T-helper 2 cell (primary cell): Measurements from ENCODE around the gene SLC26A2.

Source experiments
- DNase-seq, 5 experiments: peaks; one replicate each; pipeline versions ENCODE4 v3.0.0 to v3.0.0-alpha.2; 2012 to 2022

The SLC26A2 gene

DNA sequence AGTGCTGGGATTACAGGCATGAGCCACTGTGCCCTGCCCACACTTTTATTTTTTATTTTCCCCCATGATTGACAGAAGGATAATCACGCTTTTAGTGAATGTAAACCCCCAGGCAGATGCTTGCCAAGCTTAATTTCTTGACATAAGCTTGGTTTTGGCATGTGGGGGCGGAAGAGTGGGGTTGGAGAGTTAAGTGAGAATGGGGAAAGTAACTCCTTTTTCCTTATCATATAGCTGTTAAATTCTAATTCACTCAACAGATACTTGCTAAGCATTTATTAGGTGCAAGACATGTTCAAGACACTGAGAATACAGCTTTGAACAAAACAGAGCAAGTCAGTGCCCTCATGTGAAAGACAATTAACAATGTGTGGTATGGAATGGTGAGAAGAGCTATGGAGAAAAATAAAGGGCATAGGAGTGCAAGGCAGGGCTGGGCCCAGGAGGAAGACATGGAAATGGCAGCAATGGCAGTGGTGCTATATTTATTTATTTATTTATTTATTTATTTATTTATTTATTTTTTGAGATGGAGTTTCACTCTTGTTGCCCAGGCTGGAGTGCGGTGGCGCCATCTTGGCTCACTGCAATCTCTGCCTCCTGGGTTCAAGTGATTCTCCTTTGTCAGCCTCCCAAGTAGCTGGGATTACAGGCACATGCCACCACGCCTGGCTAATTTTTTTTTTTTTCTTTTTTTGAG, 2.2 kb downstream of the SLC26A2 start:
- DNase-seq = no peak

GRCh38 chr5:149963729-149964128, 3.2 kb downstream of the SLC26A2 start:
- no peak for DNase-seq

GRCh38 chr5:149966946-149967345, 6.4 kb downstream of the SLC26A2 start:
- DNase-seq = no peak

DNA sequence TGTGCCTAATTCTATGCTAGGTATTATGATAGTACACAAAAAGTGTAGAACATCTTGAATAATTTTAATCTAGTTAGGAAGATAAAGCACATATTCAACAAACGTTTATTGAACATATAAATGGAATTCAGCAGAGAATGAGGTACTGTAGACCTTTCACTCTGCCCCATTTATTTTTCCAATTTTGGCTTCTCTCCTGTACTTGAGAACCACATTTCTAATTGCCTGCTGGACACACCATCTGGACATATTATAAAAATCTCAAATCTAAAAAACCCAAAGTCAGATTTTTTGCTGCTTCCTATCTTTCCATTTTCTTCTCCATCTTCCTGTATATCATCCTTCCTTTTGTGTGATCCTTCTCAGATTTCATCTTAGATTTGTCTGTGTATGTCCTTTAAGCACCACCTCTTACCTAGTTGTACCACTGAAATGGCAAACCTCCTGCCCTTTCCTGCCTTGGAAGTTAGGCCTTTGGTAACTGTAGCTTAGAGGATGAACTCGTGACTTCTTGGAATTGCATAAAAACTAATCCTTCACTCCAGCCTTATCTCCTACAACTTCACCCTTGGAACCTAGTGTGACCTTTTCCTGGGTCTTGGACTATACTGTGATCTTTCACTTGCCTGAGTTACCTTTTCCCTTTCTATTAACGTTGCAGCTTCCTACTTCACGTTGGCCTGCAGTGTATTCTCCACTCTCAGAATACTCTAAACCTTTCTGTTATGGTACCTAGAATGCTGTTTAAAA, 8.8 kb downstream of the SLC26A2 start:
- no peak for DNase-seq

GRCh38 chr5:149975409-149975808, 14.9 kb downstream of the SLC26A2 start:
- DNase-seq = no peak

- DNase-seq = no peak
Observed at GRCh38 chr5:149979896-149980295, 19.3 kb downstream of the SLC26A2 start.

DNA sequence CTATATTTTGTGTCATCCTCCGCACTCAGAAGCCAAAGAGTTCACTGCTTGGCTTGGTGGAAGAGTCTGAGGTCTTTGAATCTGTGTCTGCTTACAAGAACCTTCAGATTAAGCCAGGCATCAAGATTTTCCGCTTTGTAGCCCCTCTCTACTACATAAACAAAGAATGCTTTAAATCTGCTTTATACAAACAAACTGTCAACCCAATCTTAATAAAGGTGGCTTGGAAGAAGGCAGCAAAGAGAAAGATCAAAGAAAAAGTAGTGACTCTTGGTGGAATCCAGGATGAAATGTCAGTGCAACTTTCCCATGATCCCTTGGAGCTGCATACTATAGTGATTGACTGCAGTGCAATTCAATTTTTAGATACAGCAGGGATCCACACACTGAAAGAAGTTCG, 20.6 kb downstream of the SLC26A2 start:
- DNase-seq = no peak

- no peak for DNase-seq
Observed at GRCh38 chr5:149982505-149982904, 21.9 kb downstream of the SLC26A2 start.

DNA sequence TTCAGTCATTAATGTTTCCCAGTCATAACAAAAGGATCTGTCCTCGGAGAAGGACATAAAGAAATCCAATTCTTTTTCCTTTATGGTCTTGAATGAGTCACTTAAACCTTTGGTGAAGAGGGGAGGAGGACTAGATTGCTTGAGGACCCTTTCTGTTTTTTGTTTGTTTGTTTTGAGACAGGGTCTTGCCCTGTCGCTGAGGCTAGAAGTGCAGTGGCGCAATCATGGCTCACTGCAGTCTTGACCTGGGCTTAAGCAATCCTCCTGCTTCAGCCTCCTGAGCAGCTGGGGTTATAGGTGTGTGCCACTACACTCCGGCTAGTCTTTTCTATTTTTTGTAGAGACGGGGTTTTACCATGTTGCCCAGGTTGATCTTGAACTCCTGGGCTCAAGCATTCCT, 27.6 kb downstream of the SLC26A2 start:
- DNase-seq = no peak

DNA sequence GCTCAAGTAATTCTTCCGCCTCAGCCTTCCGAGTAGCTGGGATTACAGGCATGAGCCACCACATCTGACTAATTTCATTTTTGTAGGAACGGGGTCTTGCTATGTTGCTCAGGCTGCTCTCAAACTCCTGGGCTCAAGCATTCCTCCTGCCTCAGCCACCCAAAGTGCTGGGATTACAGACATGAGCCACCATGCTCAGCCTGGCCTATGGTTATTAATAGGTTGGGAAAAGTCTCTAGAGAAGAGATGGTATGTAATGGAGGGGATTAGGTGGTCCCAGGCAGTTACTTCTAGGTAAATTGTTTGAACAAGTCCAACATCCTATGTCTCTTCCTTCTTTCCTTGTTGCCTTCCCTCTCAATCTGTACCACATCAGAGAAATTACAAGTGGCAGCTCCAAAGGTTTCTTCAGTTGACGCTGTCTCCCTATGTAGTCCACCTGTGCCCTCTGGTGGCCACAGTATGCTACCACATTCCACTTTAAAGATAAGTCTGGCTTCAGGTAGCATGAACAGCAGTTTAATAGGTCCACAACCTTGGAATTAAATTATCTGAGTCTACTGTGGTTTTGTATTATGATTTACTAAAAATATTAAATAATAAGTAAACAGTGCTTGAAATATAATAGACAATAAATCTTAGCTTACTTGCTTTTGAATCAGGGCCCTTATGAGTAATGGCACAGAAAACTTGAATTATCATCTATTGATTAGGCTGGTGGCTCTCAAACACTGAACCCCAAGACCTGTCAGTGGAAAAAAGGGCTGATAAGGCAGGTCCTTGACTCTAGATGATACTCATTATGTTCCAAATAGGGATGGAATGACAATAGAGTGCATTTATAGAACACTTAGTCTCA, 30.2 kb downstream of the SLC26A2 start:
- peak in 4 of 5 experiments; percentile 37 to 70 (median 50) for DNase-seq

- DNase-seq = no peak
Observed at GRCh38 chr5:149993471-149993870, 32.9 kb downstream of the SLC26A2 start.

- no peak for DNase-seq
Observed at GRCh38 chr5:149995385-149996204, 35.0 kb downstream of the SLC26A2 start.

DNA sequence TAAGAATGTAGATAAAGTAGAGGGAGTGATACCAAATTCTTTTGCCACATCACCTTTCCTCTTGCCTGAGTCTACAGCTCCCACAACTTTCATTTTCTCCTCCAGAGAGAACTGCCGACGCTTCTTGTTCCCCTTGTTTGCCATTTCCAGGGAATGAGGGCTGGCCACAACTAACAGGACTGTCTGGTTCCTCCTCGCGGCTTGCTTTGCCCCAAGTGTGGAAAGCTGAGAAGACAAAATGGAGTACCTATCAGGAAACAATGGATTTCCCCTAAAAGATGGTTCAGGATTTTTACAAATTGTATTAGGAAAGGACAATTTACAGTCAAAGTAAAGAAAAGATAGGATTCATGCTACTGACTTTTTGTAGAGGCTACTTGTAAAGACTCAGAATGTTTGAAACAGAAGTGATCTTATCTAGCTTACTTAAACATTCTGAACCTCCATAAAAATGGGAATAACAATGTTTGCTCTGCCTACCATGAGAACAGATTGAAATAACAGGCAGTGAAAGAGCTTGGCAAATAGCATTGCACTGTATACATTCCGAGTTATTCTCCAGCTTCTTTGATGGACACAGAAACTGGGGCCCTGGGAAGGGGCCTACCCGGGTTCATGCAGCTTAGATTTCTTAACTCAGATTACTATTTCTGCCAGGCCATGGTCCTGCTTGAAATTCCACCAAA, 35.8 kb downstream of the SLC26A2 start:
- DNase-seq = no peak

DNA sequence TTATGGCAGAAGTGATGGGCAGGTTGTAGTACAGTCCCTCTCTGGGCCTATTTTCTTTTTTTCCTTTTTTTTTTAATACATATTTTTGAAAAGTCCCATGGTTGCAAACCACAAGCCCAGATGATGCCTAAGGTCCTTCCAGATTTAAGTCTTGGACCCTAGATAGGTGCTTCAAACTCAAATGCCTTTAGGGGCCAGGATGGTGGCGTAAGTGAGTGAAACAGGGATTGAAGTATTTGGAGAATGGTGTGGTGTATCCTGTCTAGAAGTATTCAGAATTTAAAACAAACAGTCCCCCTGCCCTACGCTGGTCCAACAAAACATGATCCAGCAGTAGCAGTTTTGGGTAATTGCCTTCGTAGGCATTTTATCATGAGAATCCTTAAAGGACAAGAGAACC, 37.7 kb downstream of the SLC26A2 start:
- DNase-seq = no peak

DNA sequence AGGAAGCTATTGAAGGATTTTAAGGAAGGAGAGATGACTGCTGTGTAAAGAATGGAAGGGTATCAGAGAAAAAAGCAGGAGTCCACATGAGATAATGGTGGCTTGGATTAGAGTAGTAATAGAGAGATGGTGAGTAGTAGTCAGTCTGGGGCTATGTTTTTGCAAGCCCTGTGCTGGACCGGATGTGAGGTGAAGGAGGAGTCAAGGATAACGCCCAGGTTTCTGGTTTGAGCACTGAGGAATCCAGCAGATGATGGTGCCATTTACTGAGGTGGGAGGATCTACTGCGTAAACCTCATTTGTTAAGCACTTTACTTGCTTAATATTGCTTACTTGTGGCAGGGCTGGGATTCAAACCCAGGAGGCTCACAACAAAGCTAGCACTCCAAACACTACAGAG, 38.8 kb downstream of the SLC26A2 start:
- no peak for DNase-seq

GRCh38 chr5:149999866-150000255, 39.3 kb downstream of the SLC26A2 start:
- DNase-seq = no peak

- DNase-seq = peak; percentile 57 to 93 (median 81)
Observed at GRCh38 chr5:150000256-150000989, 39.9 kb downstream of the SLC26A2 start, which contains the start of the genes HMGXB3 and TIGD6. TSS of gene HMGXB3 (plus strand) at chr5:150000739. CDS start at chr5:150004853, 4,114 bp downstream. TSS of gene TIGD6 (minus strand) at chr5:150000654. CDS start at chr5:149996348, 4,306 bp downstream.

DNA sequence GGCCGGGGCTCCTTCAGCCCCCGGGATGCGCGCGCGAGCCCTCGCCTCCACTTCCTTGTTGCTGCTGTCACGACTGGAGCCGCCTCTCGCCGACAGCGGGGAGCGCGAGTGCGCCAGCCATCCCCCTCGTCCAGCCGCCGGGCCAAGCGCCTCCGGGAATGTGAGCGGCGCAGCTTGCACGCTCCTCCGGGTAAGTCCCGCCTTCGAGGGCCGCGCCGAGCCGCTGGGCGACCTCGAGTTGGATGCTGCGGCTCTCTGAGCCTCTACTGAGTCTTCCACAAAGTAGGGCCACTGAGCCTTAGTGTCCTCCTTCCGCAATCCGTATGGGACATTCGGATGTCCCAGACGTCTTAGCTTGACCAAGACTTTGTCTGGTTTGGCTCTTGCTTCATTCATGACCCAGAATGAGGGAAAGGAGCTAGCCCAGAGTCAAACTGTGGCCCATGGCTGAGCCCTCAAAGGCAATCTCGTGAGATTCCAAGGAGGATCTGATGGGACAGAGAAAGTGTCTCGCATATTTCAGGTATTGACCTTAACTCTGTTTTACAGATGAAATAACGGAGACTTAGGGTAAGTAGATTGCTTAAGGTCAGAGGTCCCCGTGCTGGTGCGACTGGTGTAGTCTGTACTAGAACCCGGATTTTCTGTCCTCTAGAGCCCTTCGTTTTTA, 40.6 kb downstream of the SLC26A2 start:
- peak in 4 of 5 experiments; percentile 2 to 59 (median 22) for DNase-seq

GRCh38 chr5:150001660-150002486, 41.3 kb downstream of the SLC26A2 start:
- peak; percentile 16 to 93 (median 41) for DNase-seq
